NCI-H446 treated with DMSO at 0.1 percent for 48 hours (cell line): ENCODE data around the gene MEOX2.

Source experiments
- DNase-seq: peaks from one replicate; lab custom pipeline; 2025; lab: John Stamatoyannopoulos, UW

Gene MEOX2

GRCh38 chr7:15686295-15686956, at the start of gene MEOX2:
Gene MEOX2, minus strand, starts transcription at chr7:15686683. Its CDS starts 281 bp downstream, at chr7:15686402.
- DNase-seq = no peak

GRCh38 chr7:15729746-15730145, 43.3 kb upstream of the MEOX2 start:
- DNase-seq = no peak

GRCh38 chr7:15725051-15725450, 38.6 kb upstream of the MEOX2 start:
- no peak for DNase-seq

- no peak for DNase-seq
Observed at GRCh38 chr7:15723841-15724240, 37.4 kb upstream of the MEOX2 start.

GRCh38 chr7:15720849-15721471, 34.5 kb upstream of the MEOX2 start:
- peak; percentile 41 for DNase-seq

- DNase-seq = no peak
Observed at GRCh38 chr7:15719311-15719710, 32.8 kb upstream of the MEOX2 start.

GRCh38 chr7:15715435-15715834, 29.0 kb upstream of the MEOX2 start:
- no peak for DNase-seq

GRCh38 chr7:15709978-15710377, 23.5 kb upstream of the MEOX2 start:
- DNase-seq = no peak

- no peak for DNase-seq
Observed at GRCh38 chr7:15707570-15707969, 21.1 kb upstream of the MEOX2 start.

- no peak for DNase-seq
Observed at GRCh38 chr7:15703732-15704131, 17.2 kb upstream of the MEOX2 start.

GRCh38 chr7:15692501-15693020, 6.1 kb upstream of the MEOX2 start:
- no peak for DNase-seq

GRCh38 chr7:15688911-15689310, 2.4 kb upstream of the MEOX2 start:
- no peak for DNase-seq

GRCh38 chr7:15688279-15688626, 1.8 kb upstream of the MEOX2 start:
- DNase-seq = no peak

- no peak for DNase-seq
Observed at GRCh38 chr7:15687546-15688278, 1.2 kb upstream of the MEOX2 start.

- no peak for DNase-seq
Observed at GRCh38 chr7:15686957-15687545, 568 bp upstream of the MEOX2 start.

GRCh38 chr7:15685358-15686294, 857 bp downstream of the MEOX2 start:
- DNase-seq = no peak

GRCh38 chr7:15684871-15685270, 1.6 kb downstream of the MEOX2 start:
- DNase-seq = no peak

GRCh38 chr7:15684111-15684800, 2.2 kb downstream of the MEOX2 start:
- no peak for DNase-seq

- DNase-seq = no peak
Observed at GRCh38 chr7:15682751-15683245, 3.7 kb downstream of the MEOX2 start.

- DNase-seq = no peak
Observed at GRCh38 chr7:15682111-15682510, 4.4 kb downstream of the MEOX2 start.

GRCh38 chr7:15681631-15682030, 4.9 kb downstream of the MEOX2 start:
- DNase-seq = no peak
